Activated naive CD4-positive, alpha-beta T cell treated with anti-CD3 and anti-CD28 coated beads, Interleukin-2, amount 50 U/mL, for 16 hours (primary cell): ENCODE results near the gene BCAM.
"Not testable (repeated sequence)": the region's sequence is repeated elsewhere in the genome, so short reads cannot be mapped to it uniquely, and the experiment has no call there.

Source experiments
- DNase-seq: peaks from one replicate; pipeline ENCODE4 v3.0.0-alpha.2; 2020

Gene BCAM

GRCh38 chr19:44818466-44819031 is 9.6 kb downstream of the BCAM start:
- no peak for DNase-seq

- no peak for DNase-seq
Measured at GRCh38 chr19:44819246-44819832, 10.4 kb downstream of the BCAM start.

DNA sequence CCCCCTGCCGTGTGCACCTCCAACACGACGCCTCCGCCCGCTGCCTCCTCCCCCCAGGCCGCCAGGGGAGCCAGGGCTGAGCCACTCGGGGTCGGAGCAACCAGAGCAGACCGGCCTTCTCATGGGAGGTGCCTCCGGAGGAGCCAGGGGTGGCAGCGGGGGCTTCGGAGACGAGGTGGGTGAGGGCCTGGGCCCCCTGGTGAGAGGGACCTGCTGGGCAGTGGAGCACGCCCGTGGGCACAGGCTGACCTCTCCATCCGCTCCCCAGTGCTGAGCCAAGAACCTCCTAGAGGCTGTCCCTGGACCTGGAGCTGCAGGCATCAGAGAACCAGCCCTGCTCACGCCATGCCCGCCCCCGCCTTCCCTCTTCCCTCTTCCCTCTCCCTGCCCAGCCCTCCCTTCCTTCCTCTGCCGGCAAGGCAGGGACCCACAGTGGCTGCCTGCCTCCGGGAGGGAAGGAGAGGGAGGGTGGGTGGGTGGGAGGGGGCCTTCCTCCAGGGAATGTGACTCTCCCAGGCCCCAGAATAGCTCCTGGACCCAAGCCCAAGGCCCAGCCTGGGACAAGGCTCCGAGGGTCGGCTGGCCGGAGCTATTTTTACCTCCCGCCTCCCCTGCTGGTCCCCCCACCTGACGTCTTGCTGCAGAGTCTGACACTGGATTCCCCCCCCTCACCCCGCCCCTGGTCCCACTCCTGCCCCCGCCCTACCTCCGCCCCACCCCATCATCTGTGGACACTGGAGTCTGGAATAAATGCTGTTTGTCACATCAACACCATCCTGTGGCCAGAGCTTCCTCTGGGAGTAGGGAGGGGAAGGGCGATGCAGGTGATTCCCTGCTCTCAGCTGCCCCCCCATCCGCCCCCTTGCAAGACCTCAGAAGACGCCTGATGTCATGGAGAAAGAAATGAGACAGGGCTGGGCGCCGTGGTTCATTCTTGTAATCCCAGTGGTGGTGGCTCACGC is 12.0 kb downstream of the BCAM start:
- DNase-seq = no peak

DNA sequence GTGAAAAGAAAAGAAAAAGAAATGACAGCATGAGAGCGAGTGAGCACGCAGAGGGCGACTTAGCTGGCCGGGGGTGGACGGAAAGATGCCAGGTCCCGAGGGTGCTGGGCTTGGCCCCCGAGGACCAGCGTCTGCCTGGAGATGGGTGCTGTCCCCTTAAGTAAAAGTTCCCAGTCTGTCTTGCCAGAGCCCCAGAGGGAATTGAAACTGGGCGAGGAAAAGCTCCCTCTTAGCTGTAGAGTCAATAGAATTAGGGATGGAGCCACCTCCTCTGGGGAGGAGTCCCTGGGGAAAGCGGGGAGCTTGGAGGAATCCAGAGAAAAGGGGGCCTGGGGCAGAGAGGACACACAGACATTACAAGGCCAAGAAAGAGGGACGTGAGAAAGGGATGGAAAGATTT is 13.3 kb downstream of the BCAM start:
- DNase-seq = no peak

- DNase-seq = no peak
Measured at GRCh38 chr19:44822670-44823372, 13.9 kb downstream of the BCAM start.

GRCh38 chr19:44823373-44823698 is 14.4 kb downstream of the BCAM start:
- no peak for DNase-seq

DNA sequence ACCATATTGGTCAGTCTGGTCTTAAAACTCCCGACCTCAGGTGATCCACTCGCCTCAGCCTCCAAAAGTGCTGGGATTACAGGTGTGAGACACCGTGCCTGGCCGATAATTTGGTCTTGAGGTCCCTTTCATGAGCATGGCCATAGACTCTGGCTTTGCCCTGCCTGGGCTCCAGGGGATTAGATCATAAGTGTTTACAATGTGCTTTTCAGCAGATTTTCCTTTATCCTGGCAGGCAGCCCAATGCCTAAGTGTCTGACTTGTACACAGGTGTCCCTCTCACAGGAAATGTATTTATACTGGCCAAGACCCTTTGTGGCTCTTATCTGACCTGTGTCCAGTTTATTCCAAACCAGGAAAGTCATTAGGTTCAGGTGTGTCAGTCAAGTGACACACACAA is 15.9 kb downstream of the BCAM start:
- DNase-seq = no peak

DNA sequence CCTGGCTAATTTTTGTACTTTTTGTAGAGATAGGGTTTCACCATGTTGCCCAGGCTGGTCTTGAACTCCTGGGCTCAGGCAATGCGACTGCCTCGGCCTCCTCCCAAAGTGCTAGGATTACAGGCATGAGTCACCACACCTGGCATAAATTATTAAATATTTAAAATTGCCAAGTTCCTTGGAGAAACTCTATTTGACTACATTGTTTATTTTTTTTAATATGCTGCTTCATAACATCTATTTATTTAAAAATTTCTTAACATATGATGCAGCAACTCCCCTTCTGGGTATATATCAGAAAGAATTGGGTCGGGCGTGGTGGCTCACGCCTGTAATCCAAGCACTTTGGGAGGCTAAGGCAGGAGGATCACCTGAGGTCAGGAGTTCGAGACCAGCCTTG is 24.0 kb downstream of the BCAM start:
- not testable (repeated sequence) for DNase-seq

GRCh38 chr19:44834399-44834798 is 25.5 kb downstream of the BCAM start:
- not testable (repeated sequence) for DNase-seq

DNA sequence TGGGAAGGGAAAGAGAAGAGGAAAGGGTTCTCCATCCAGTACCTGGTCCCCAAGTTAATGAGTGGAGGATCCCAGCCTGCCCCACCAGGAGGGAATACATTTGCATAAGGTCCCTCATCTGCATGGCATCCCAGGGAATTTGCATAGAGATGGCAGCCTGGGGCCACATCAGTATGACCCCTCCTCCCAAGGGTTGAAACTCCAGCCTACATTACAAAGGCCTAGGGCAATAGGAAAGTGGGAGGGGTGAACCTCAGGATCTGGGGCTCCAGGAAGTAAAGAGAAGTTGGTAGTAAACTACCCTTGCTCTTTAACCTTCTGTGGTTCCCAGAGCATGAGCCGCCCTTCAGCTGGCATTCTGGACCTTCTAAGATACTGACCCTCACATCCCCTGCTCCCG is 30.4 kb downstream of the BCAM start:
- DNase-seq = no peak

DNA sequence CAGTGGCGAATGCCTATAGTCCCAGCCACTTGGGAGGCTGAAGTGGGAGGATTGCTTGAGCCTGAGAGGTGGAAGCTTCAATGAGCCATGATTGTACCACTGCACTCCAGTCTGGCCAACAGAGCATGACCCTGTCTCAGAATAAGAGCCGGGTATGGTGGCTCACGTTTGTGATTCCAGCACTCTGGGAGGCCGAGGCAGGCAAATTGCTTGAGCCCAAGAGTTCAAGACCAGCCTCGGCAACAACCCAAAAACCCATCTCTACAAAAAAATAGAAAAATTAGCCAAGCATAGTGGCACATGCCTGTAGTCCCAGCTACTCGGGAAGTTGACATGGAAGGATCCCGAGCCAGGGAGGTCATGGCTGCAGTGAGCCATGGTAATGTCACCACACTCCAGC is 31.9 kb downstream of the BCAM start:
- DNase-seq = no peak

DNA sequence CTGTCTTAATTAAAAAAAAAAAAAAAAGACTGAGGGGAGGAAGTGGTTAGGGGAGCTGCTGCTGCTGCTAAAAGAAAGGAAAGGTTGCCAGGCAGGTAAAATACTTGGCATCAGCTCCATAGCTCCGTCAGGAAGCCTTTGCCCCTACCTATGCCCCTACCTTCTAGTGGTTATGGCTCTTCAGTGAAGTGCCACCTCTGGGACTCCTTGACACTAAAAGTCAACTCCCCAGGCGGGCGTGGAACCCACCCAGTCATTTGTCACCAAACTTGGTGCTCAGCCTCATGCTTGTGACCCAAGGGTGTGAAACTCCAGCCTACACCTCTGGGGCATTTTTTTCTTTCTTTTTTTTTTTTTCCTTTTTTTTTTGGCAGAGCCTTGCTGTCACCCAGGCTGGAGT is 32.3 kb downstream of the BCAM start:
- DNase-seq = no peak

GRCh38 chr19:44845286-44845611 is 36.3 kb downstream of the BCAM start:
- no peak for DNase-seq

GRCh38 chr19:44845612-44846454 is 36.9 kb downstream of the BCAM start, which contains the start of gene NECTIN2:
Gene NECTIN2, plus strand, starts transcription at chr19:44846297. Its CDS starts 229 bp downstream, at chr19:44846526.
- DNase-seq = peak; percentile 79

GRCh38 chr19:44846455-44847143 is 37.7 kb downstream of the BCAM start:
- no peak for DNase-seq

GRCh38 chr19:44847144-44848035 is 38.5 kb downstream of the BCAM start:
- no peak for DNase-seq

DNA sequence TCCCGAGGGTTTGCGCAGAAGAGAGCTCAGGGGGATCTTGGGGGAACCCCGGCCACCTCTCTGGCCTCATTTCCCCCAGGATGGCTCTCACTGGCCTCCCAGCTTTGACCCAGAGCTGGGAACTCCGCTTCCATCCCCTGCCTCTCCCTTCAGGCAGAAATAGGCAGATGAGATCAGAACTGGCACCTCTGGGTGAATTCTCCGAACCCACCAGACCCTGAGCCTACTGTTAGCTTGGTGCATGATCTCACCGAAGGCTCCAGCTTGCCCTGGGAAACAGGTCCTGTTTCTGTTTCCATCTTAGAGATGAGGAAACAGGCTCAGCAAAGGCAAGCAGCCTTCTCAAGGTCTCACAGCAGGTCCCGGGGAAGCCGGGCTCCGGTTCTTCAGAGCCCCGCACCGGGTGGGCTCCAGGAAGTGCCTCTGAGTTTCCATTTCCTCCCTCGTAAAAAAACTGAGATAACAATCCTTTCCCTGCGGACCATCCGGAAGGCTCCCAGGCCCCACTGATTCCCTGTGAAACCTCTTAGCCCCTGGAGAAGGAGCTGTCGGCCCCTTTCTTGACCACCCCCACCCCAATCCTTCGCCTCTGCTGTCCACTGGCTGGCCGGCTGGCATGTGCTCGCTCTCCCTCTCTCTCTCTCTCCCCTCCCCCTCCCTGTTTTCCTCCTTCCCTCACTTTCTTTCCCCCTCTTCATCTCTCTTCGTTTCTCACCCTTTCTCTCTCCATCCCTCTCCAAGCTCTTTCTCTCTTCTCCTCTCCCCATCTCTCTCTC is 39.3 kb downstream of the BCAM start:
- no peak for DNase-seq

DNA sequence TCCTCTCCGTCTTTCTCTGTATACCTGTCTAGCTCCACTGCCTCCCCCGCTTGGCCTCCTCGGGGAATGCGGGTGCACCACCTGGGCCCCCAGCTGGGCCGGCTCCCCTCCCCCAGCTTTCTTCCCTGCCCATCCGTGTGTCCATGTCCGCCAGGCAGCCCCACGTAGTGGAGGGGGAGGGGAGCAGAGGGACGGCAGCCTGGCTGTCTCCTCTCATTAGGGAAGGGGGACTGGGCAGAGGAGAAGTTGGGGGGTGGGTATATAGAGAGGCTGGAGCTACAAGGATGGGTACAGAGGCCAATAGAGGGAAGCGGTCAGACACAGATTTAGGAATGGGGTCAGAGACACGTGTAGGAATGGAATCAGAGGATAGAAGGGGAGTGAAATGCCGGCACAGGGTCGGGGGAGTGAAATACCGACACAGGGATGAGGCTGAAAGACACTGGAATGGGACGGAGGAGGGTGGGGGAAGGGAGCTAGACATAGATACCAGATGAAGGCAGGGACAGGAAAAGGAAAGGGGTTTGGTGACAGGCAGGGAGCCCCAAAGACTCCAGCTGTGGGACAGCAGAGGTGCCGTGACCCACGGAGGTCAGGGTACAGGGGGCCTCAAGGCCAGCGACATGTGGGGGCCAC is 40.0 kb downstream of the BCAM start:
- DNase-seq = no peak

DNA sequence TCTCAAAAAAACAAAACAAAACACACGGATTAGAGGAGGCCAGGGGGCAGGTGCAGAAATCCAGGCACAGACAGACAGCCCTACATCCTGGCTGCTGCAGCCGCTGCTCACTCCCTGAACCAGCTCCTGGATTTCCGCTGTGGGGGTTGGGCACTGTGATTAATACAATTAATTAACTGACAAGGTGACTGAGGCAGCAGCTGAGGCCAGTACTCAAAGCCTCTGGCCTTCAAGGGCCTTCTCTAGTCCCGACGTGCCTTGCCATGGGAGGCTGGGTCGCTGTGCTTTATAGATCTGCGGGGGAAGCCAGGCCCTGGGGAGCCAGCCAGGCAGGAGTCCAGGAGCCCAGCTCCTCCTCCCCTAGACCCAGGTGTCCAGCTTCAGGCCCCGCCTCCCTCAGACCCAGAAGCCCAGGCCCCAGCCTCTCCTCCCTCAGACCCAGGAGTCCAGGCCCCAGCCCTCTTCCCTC is 41.8 kb downstream of the BCAM start:
- no peak for DNase-seq
